GM11168 (cell line): Measurements from ENCODE around the gene OXT.

Experiments
- in situ Hi-C: fragments of 300-500 bp; cut with MboI; formaldehyde crosslinking; loops from one replicate; pipeline ENCODE4 v1.12.0; 2022; ENCODE audit warnings: low sequenced_read_pairs; ENCODE audit not compliant: unreplicated experiment

OXT gene

DNA sequence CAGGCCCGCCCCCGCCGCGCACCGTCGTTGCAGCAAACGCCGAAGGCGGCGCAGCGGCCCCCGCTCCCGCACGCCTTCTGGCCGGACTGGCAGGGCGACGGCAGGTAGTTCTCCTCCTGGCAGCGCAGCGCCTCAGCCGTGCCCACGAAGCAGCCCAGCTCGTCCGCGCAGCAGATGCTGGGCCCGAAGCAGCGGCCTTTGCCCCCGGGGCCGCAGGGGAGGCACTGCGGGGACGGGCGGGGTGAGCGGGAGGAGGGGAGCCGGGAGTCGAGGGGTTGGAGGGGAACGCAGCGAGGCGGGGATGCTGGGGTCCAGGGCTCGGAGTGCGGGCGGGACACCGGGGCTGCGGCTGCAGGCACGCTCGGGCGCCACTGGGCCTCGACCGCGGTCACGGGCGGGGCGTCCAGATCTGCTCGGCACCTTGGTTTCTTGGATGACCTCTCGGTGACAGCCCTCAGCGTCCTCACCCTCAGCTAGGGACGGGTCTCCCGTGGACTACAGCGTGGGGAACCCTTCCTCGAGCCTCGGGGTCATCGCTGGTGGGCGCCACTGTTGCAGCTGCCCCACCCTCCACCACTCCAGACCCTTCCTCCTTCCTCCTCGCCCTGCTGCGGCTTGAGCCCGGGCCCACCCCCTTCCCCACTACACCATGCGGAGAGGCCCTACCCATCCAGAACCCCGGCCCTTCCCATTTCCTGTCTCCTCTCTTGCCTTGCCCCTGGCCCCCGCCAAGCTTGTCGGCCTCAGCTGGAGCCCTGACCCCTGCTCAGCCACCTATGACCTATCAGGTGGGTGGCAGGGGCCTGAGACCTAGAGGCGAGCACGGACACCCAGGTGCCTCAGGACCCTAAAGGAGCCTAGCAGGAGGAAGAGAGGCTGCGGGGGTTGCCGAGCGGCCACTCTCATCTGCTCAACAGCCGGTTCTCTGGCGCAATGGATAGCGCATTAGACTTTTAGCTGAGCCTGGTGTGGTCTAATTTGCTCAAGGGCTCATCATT is 11.8 kb downstream of the OXT start:
- in situ Hi-C loops: no loop called here

DNA sequence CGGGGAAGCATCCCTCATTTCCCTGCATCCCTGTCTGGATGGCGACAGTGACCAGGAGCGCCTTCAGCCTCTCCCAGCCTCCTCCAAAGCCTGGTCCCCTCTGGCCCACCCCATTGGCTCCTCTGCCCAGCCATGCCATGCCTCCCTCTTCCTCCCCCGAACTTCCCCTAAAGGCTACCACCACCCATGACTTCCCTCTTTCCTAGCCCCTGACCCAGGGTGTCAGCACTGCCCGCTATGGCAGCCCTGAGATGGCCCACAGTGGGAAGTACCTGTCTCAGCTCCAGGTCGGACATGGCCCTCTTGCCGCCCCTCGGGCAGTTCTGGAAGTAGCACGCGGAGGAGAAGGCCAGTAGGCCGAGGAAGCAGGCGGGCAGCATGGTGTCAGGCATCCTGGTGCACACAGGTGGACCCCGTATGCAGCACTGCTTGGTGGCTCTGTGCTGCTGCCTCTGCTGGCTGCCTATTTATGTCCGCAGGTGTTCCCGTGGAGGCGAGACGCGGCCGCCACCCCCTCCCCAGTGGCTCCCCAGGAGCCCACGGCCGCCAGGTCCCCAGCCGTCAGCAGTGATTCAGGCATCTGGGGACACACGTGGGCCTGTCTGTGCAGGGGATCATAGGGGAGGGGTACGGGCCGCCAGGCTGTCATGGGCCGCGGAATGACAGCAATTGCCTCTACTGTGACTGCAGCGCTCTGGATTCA is 13.0 kb downstream of the OXT start, which contains the start of gene AVP:
AVP (minus strand) TSS at position 442 of the 703 bp plus-strand sequence; CDS start at position 392, 50 bp downstream.
- in situ Hi-C loops: no loop called here

DNA sequence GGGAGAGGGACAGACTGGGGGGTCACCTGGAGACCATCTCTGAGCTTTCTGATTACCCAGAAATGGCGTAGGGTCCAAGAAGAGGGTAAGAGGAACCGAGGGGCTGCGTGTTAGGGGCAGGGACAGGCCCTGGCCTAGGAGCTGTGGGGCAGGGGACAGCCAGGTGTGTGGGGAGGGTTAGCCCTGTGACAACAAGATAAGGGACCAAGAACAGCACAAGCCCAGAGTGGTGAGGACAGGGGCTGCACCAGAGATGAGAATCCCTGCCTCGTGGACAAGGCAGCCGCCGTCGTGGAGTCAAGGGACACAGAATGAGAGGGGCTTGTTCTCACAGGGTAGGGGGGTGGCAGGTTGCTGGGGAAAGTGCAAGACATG is 13.6 kb downstream of the OXT start:
- in situ Hi-C loops: no loop called here

DNA sequence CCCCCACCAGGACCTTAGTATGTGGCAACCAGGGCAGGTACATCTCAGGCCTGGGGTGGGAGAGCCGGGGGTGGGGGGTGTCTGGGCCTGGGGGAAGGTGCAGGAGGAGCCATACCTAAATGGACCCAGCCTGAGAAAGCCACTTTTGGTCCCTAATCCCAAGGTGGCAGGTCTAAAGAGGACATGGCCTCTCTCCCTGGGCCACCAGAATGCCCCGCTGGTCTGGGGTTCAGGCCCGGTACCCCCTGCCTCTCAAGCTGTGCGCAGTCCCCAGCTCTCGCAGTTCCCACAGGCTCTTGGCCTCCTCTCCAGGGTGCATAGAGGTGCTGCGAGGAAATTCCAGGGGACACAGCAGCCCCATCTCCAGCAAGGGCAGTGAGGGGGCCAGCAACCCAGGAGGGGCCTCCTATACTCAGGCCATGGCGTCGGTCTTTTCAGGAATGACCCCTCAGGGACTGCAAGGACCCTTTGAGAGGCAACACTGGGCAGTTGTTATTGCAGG is 14.2 kb downstream of the OXT start:
- in situ Hi-C loops: no loop called here

DNA sequence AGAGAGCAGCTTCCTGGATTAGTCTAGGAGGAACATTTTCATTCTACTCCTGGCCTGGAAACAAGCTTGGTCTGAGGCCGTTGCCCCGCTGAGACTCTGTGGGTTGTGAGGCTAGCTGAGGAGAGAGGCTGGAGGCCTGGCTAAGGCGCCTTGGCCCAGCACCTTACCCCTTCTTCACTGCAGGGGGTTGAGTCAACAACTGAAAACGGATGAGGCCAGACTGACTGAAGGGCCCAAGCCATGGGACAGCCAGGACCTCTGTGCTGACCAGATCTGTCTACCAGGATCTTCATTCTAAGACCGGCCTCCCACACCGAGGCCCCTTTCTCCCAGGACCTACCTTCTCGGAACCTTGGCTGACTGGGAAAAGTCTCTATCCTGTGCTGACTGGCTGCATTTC is 16.6 kb downstream of the OXT start:
- in situ Hi-C loops: no loop called here

DNA sequence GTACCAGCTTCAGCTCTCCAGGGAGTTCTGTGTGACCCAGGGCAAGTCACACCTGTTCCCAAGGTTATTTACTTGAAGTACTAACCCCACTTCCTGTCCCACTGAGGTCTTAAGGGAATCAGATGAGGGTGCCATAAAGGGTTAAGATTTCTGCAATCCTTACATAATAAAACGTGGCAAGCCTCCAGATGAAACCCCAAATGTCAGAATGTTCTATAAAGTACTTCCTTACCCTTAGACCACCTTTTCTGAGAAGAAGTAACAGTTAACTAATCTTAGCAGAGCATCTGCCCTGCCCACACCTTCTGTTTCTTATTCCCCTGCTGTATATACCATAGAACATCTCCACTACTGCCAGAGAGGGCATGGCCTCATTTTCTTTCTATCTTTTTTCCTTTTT is 19.1 kb downstream of the OXT start:
- in situ Hi-C loops: no loop called here

DNA sequence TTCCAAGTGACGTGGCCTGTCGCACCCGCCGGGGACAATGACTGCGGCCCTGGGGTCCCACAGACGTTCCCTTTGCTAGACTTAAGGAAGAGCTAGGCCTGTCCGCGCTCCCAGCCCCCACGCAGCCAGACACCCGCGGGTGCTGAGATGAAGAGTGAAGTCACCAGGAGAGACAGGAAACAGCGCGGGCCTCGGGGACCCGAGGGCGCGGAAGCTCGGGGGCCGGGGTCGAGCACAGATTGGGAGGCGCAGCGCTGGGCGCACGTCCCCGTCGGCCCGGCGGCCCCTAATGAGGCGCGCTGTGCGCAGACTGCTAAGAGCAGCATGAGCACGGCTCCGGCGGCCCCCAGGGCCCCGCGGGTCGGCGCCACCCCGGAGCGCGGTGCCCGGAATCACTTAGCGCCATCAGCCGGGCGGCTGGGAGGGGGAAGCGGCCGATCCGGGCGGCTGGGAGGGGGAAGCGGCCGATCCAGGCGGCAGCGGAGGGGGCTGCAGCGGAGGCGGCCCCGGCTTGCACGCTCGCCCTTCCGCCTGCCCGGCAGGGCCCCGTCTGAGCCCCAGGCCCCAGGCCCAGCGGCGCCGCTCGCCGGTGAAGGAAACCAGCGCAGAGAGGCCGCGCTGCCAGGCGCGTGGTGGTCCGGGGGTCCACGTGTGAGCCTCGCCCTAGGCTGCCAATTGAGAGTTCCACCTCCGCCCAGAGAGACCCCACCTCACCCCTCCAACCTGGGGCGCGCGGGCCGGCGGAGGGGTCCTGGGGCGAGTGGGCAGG is 21.4 kb downstream of the OXT start:
- in situ Hi-C loops: no loop called here

DNA sequence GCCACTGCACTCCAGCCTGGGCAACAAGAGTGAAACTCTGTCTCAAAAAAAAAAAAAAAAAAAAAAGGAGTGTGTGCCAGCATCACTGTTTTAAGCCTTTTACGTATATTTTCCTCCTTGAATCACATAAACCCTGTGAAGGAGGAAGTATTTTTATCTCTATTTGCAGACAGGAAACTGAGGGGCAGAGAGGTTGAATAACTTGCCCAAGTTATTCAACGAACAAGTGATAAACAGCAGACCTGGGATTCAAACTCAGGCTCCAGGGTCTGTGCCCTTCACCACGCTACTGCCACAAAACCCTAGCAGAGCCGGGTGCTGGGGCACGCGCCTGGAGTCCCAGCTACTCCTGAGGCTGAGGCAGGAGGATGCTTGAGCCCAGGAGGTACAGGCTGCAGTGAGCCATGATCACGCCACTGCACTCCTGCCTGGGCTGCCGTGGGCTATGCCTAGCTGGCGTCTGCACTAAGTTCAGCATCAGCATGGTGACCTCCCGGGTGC is 22.5 kb downstream of the OXT start:
- in situ Hi-C loops: no loop called here

DNA sequence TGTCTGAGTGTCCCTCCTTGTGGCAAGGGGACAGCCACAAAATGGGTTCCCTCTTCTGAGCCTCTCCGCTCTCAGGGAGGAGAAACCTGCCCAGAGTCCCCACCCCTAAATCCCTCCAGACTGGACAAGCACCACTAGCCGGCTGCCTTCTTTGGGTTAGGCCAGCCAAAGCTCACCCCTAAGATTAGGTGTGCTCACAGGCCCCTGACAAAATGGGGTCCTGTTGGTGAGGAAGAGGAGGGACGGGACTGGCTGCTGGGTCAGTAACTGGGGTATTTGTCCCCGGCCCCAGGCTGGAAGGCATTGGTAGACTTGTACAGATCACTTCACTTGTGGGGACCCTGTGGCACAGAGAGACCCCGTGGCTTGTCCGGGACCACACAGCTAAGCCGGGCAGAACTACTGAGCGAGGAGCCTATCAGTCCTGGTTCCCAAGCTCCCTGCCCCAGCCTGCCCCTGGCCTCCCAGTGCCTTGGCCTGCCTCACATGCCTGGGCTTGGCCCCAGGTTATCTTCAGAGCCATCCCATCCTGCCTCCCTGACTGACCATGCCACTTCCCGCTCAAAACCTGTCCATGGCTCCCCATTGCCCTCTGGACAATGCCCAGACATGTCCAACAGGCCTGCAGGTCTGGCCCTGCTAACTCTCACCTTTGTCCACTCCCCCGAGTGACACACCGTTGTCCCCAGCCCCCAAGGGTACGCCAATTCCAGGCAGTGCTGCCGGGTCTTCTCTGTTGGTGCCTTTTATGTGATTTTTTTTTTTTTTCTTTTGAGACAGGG is 23.6 kb downstream of the OXT start:
- in situ Hi-C loops: no loop called here

DNA sequence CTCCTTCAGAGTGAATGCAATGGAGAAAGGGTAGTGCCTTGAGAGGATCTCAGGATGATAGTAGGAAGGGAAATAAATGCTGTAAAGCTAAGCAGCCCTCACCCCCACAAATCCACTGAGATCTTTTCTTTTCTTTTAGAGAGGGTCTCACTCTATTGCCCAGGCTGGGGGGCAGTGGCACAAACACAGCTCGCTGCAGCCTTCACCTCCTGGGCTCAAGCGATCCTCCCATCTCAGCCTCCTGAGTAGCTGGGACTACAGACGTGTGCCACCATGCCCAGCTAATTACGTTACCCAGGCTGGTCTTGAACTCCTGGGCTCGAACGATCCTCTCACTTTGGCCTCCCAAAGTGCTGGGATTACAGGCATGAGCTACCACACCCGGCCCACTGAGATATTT is 29.1 kb downstream of the OXT start:
- in situ Hi-C loops: no loop called here

DNA sequence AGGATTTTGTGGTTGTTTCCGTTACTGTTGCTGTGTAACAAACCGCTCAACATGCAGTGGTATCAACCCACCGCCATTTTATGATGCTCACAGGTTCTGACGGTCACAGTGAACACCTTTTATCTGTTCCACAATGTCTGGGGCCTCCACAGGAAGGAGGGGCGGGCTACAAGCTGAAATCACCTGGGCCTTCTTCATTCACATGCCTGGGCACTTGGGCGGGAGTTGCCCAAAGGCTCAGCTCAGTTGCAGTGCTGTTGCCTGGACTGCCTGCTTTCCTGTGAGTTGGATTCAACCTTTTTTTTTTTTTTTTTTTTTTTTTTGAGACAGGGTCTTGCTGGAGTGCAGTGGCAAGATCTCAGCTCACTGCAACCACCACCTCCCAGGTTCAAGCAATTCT is 29.8 kb downstream of the OXT start:
- in situ Hi-C loops: no loop called here

DNA sequence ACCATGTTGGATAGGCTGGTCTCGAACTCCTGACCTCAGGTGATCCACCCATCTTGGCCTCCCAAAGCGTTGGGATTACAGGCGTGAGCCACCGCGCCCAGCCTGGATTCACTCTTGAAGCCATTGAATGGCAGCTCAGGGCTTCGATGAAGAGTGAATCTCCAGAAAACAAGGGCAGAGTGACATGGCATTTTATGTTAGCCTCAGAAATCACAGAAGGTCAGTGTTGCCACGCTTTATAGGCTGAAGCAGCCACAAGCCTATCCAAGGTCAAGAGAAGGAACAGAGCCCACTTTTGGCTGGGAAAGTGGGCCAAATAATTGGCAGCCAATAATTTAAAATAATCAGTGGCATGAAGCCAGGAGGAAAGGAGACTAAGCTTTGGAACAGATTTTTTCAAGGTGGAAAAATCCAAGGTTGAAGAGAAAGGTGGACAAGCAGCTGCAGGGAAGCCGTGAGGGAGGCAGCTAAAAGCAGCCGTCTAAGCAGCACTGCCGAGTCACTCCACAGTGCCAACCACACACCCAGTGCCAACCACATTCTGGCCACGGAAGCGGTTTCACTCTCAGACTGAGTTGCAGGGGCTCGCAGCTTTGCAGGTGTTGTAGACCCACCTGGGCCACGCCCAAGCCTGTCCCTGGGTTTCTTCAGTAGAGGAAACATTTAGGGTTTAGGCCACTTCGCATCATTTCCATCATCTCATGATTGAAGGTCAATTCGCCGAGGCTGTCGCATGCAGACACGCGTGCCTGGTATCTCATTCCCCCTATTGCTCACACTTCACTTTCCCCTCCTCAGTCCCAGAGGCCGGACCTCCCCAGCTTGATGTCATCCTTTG is 30.5 kb downstream of the OXT start:
- in situ Hi-C loops: no loop called here

DNA sequence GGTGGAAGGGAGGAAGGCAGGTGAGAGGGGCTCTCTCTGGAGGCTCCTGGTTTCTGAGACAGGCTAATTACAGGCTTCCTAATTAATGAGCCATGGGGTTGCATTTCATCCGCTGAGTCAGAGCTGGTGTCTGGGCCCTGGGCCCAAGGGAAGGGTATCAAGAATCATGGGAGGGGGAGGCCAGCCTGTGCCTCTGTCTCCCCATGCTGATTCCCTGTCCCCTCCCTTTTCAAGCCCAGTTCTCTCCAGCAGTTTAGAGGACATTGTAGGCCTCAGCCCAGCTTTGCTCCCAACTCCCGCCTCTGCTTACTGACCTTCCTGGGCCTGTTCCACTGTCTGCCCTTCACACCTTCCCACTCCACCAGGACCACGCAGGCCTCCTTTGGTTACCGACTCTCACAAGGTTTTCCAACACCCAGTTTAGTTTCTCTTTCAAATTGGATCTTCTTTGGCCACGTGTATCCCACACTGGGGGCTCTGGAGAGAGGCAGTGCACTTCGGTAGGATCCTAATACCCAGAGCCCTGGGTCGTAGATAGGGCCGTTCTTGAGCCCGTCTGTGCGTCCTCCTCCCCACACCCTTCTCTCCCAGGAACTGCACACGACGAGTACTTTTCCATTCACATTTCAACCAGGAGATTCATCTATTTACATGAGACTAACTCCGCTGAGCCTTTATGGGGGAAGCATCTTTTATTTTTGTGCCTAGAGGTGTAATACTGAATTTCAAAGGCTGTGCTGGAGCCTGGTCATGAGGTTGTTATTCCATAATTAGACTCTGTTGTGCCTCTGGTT is 31.4 kb downstream of the OXT start:
- in situ Hi-C loops: no loop called here

DNA sequence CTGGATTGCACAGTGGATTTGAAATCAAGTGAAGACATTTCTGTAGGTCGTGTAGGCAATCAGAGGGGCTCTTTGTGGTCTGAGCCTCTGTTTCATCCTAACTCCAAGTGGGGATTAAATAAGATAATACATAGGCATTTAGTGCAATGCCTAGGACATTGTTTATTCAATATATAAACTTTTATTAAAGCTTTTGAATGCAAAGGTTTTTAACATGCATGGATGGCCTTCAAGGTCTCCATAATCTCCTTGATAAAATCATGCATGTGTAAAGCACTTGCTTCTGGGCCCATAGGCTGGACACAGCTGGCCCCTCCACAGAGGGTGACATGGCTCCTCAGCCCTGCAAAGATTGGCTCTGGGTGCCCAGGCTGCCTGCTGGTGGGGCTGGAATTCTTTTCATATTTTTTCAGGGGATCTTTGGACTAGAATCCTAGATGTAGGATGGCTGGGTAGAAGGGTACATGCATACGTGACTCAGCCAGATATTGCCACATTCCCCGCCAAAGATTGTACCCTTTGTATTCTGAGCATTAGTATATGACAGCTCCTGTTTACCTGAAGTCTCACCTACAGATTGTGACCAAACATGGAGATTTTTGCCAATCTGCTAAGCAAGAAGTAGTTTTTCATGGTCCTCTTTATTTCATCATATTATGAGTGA is 32.1 kb downstream of the OXT start:
- in situ Hi-C loops: no loop called here

DNA sequence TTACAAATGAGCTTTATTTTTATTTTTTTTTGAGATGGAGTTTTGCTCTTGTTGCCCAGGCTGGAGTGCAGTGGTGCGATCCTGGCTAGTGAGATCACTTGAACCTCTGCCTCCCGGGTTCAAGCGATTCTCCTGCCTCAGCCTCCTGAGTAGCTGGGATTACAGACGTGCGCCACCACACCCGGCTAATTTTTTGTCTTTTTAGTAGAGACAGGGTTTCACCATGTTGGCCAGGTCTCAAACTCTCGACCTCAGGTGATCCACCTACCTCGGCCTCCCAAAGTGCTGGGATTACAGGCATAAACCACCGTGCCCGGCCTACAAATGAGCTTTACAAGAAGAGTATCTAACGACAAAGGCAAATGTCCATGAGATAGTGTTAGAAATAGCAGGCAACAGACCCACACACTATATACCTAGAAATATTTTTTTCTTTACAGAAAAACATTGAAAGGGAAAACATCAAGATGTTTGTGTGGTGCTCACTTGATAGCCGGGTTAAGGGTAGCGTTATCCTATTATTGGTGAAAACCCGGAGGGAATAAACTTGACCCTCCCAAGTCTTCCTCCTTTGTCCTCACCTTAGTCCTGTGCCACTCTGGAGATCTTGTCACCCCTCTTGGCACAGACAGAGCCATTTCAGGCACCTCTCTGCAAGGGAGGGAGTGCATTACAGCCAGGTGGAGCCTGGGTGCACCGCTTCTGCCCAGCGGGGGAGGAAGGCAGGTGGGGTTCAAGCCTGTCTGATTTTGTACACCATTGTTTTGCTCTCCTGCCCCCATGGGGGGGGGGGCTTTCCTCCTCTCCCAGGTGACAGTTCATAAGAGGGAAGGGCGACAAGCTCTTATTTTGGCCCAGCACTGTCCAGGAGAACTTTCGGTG is 34.1 kb downstream of the OXT start:
- in situ Hi-C loops: loop anchor here (5.0 kb wide), 1 partner anchor 48 kb away; no protein-coding TSS in a partner anchor

DNA sequence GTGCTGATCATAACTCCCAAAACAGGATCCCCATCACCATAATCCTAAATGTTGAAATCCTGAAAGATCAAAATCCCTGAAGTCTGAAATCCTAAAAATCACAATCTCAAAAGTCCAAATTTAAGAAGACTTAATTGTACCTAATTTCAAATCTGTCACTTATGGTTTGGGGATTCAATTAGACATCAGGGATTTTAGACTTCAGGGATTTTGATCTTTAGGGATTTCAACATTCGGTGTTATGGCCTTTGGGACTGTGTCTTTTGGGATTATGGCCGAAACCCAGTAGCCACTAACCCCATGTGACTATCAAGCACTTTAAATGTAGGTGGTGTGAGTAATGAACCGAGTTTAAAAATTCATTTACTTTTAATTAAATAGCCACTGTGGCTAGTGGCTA is 34.8 kb downstream of the OXT start:
- in situ Hi-C loops: loop anchor here (5.0 kb wide), 1 partner anchor 49 kb away; no protein-coding TSS in a partner anchor
